Astrocyte of the cerebellum (primary cell): Measurements from ENCODE around the gene GALNT1.
"Not testable (repeated sequence)": the region's sequence is repeated elsewhere in the genome, so short reads cannot be mapped to it uniquely, and the experiment has no call there.

Experiments
- DNase-seq: peaks from one replicate; pipeline ENCODE4 v3.0.0-alpha.2; 2011; ENCODE audit warnings: low read depth
- H3K4me3 ChIP-seq: 2 replicates; pipeline ENCODE4 v1.5.1; 2011; ENCODE audit warnings: mild to moderate bottlenecking, low read depth, low read length, moderate library complexity
- in situ Hi-C: cut with HindIII; loops from 2 replicates; pipeline ENCODE4 v1.10.0; 2017; ENCODE audit warnings: low sequenced_read_pairs
- TF ChIP-seq, protein P1 (sequence below): IDR thresholded peaks from 2 replicates; pipeline ENCODE4 v1.5.1; 2012; ENCODE audit warnings: low read length, low read depth, moderate library complexity, mild to moderate bottlenecking; ENCODE audit errors: missing control alignments

Gene GALNT1

DNA sequence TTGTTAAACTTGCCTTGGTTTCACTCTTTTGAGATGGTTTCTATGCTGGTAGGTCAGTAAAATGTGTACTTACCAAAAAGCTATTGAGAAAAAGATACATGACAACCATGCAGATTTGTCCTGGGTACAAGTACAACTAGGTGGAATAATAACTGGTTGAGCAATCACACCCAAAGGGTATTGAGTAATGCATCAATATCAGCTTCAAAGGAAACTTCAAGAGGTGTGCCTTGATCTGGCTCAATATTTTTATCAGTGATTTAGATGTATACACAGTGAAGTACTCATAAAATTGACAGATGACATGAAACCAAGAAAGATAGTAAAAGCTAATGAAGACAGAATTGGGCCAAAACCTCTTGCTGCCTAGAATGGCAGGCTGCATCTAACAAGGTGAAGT, 21.7 kb upstream of the GALNT1 start:
- in situ Hi-C loops: no loop called here
- TF ChIP-seq, protein P1, sequence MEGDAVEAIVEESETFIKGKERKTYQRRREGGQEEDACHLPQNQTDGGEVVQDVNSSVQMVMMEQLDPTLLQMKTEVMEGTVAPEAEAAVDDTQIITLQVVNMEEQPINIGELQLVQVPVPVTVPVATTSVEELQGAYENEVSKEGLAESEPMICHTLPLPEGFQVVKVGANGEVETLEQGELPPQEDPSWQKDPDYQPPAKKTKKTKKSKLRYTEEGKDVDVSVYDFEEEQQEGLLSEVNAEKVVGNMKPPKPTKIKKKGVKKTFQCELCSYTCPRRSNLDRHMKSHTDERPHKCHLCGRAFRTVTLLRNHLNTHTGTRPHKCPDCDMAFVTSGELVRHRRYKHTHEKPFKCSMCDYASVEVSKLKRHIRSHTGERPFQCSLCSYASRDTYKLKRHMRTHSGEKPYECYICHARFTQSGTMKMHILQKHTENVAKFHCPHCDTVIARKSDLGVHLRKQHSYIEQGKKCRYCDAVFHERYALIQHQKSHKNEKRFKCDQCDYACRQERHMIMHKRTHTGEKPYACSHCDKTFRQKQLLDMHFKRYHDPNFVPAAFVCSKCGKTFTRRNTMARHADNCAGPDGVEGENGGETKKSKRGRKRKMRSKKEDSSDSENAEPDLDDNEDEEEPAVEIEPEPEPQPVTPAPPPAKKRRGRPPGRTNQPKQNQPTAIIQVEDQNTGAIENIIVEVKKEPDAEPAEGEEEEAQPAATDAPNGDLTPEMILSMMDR: no peak
- DNase-seq: no peak
- no peak overlapping the region for H3K4me3 ChIP-seq

DNA sequence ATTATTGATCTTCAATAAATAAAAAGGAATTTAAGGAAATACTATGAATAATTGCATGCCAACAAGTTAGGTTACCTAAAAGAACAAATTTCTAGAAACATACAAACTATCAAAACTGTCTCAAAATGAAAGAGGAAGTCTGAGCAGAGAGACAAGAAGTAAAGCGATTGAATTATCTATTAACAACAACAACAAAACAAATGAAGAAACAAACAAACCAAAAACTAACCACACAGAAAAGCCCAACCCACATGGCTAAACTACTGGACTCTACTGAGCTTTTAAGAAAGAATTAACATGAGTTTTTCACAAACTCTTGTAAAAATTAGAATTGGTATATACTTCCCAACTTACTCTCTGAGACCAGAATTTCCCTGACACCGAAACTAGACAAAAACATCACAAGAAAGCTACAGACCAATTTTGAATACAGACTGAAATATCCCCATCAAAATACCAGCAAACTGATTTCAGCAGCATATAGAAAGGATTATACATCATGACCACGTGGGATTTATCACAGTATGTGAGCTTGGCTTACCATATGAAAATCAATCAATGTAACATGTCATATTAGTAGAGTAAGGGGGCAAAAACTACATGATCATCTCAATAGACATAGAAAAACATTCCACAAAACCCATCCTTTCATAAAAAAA, 16.6 kb upstream of the GALNT1 start:
- in situ Hi-C loops: no loop called here

DNA sequence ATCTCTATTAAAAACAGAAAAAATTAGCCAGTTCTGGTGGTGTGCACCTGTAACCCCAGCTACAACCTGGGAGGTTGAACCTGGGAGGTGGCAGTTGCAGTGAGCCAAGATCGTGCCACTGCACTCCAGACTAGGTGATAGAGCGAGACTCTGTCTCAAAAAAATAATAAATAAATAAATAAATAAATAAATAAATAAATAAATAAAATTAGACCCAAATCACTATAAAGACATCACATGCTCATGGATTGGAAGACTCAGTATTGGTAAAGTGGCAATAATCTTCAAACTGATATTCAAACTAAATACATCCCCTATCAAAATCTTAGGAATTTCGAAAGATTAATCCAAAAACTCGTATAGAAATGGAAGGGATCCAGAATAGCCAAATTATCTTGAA, 15.5 kb upstream of the GALNT1 start:
- DNase-seq: no peak
- no peak overlapping the region for H3K4me3 ChIP-seq
- in situ Hi-C loops: no loop called here
- TF ChIP-seq, protein P1: no peak

More for the DNA sequence above, 16.6 kb upstream of the GALNT1 start:
- no peak for DNase-seq
- no peak overlapping the region for H3K4me3 ChIP-seq
- TF ChIP-seq, protein P1: no peak

DNA sequence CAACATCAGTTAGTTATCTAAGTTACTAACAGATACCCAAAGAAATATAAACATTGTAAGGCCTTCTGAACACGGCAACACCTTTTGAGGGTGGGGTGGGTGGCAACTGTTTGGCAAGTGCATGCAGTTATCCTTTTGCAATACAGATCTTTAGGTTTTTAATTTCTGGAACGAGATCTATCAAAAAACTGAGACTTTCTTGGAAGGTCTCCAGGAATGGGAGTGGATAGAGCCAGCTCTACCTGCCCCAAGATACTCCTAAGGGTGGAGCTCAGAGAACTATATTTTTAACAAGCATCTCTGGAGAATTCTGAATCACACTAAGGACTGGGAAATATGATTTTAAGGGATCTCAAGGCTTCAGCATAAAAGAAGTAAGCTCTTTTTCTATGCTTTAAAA, 11.4 kb upstream of the GALNT1 start:
- TF ChIP-seq, protein P1: no peak

DNA sequence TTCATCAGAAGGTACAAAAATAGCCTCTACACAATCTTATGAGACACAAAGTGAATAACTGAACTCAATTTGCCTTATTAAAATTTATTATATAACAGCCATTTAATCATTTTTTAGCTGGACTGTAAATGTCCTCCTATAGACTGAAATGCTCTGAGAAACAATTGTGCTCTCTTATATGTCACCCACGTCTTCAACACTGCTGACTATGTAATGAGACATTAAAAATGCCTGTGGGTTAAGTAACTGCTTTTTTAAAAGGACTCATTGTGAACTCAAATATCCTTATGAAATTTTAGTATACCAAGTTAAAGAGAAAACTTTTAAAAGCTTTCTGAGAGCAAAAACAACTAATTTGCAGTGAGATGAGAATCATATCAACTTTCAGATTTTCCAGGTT, 10.4 kb upstream of the GALNT1 start:
- no peak overlapping the region for H3K4me3 ChIP-seq
- in situ Hi-C loops: no loop called here
- TF ChIP-seq, protein P1: no peak
- DNase-seq: no peak

More for the DNA sequence above, 11.4 kb upstream of the GALNT1 start:
- no peak for DNase-seq
- in situ Hi-C loops: no loop called here
- no peak overlapping the region for H3K4me3 ChIP-seq

DNA sequence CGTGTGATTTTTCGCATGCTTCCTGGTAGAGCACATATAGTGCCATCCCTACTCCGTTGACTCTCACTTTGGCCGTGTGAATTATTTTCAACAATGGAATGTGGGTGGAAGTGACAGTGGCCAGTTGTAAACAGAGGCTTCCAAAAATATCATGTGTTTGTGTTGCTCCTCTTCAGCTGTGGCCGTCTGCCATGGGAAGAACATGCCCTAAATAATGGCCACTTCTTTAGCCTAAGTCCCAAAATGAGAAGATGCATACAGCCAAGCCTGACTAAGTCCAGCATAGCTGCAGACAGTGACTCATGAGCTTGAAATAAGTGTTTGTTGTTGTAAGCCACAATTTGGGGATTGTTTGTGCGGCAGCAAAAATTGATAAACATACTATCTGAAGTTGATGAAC, 8.9 kb upstream of the GALNT1 start:
- H3K4me3 ChIP-seq: no peak overlapping the region
- TF ChIP-seq, protein P1: no peak
- no peak for DNase-seq
- in situ Hi-C loops: no loop called here

DNA sequence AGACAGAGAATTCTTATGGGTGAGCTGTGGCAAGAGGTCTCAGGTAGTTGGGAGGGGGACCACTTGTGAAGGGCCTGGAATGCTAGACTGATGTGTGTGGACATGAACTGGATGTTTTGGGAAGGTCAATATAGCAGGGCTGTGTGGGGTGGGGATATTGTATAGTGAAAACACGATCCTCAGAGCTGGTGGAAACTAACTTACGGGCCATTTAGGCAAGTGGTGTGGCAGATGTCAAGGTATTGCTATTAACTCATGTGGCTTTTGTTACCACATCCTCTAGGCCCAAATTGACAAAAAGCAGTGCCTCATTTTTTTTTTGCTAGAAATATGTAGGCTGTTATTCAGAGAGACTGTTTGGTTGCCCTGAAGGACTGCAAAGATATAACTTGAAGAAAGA, 8.0 kb upstream of the GALNT1 start:
- TF ChIP-seq, protein P1: no peak
- no peak overlapping the region for H3K4me3 ChIP-seq
- DNase-seq: no peak
- in situ Hi-C loops: no loop called here

DNA sequence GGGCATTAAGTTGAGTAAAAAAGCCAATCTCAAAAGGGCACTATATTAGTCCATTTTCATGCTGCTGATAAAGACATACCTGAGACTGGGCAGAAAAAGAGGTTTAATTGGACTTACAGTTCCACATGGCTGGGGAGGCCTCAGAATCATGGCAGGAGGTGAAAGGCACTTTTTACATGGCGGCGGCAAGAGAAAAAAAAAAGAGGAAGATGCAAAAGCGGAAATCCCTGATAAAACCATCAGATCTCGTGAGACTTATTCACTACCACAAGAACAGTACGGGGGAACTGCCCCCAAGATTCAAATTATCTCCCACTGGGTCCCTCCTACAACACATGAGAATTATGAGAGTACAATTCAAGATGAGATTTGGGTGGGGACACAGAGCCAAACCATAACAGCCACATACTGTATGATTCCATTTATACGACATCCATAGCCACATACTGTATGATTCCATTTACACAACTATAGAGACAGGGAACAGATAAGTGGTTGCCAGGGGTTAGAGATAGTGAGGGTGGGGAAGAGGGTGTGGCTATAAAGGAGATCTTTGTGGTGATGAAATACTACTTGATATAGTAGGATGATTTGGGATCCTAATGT, 5.2 kb upstream of the GALNT1 start:
- DNase-seq, H3K4me3 ChIP-seq, in situ Hi-C loops: not testable (repeated sequence)
